ENCODE results near the gene FBXW2.

Gene FBXW2

GRCh38 chr9:120713257-120714087 is 79.7 kb downstream of the FBXW2 start:
- Histone ChIP-seq H3K4me3 (ENCODE audit: low read length) (peak overlapping the region; percentile 89), H3K27ac (ENCODE audit: low read length) (no peak overlapping the region), H4K20me1 (ENCODE audit: insufficient read depth, low read length) (no peaks in the 10 kb centered on the region), H3K4me1 (ENCODE audit: low read length) (peaks cover 24% of the 10 kb centered on the region), H3K36me3 (replicated peaks; ENCODE audit: low read depth, low read length) (no peaks in the 10 kb centered on the region), H3K27me3 (ENCODE audit: low read depth, low read length) (no peaks in the 10 kb centered on the region), H3K9me3 (ENCODE audit: insufficient read depth, low read length) (no peaks in the 10 kb centered on the region), H3K9ac (ENCODE audit: low read length) (peak overlapping the region; percentile 65), H2AFZ (ENCODE audit: low read depth, low read length) (peak overlapping the region; percentile 81), H3K79me2 (ENCODE audit: low read length) (no peaks in the 10 kb centered on the region; the same call in 1 of the 2 replicates), H3K4me2 (ENCODE audit: low read length) (peak overlapping the region; percentile 93)
- no peak for TF ChIP-seq CTCF (IDR thresholded peaks at IDR 0.05; ENCODE audit: low read depth, low read length)
- no peak for TF ChIP-seq EZH2phosphoT487 (IDR thresholded peaks at IDR 0.05; ENCODE audit: low read depth)

DNA sequence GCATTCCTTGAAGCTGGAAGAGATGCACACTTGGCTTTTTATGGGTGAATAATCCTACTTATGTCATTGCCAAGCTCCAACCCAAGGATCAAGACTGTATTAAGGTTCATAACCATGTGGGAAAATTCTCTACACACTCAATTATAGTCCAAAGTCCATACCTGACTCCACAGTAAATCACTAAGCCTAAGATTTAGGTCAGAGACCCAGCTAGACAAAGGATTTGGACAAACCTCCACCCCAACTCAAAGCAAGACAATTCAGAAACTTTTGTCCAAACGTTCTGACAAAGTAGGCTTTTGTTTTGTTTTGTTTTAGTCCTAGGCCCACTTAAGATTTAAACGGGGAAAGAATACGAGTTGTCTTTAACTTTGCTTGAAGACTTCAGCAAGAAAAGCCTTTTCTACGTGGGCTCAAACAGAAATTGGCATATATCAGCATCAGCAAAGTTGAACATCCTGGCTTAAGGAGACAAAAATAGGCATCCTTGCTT is 80.6 kb downstream of the FBXW2 start:
- Histone ChIP-seq H2AFZ (ENCODE audit: low read depth, low read length) (no peak overlapping the region), H3K9me3 (ENCODE audit: insufficient read depth, low read length) (no peaks in the 10 kb centered on the region), H3K36me3 (replicated peaks; ENCODE audit: low read depth, low read length) (no peaks in the 10 kb centered on the region), H3K4me1 (ENCODE audit: low read length) (peaks cover 16% of the 10 kb centered on the region), H3K27me3 (ENCODE audit: low read depth, low read length) (no peaks in the 10 kb centered on the region), H3K27ac (ENCODE audit: low read length) (no peak overlapping the region), H3K9ac (ENCODE audit: low read length) (no peak overlapping the region), H4K20me1 (ENCODE audit: insufficient read depth, low read length) (no peaks in the 10 kb centered on the region), H3K79me2 (ENCODE audit: low read length) (no peaks in the 10 kb centered on the region; the same call in 1 of the 2 replicates), H3K4me2 (ENCODE audit: low read length) (peak overlapping the region; percentile 93), H3K4me3 (ENCODE audit: low read length) (peak overlapping the region; percentile 89)
- TF ChIP-seq EZH2phosphoT487 (IDR thresholded peaks at IDR 0.05; ENCODE audit: low read depth) (no peak), CTCF (IDR thresholded peaks at IDR 0.05; ENCODE audit: low read depth, low read length) (no peak)

GRCh38 chr9:120711841-120712538 is 81.2 kb downstream of the FBXW2 start:
- TF ChIP-seq CTCF (IDR thresholded peaks at IDR 0.05; ENCODE audit: low read depth, low read length): no peak
- no peak for TF ChIP-seq EZH2phosphoT487 (IDR thresholded peaks at IDR 0.05; ENCODE audit: low read depth)
- Histone ChIP-seq H3K79me2 (ENCODE audit: low read length) (no peaks in the 10 kb centered on the region; the same call in 1 of the 2 replicates), H3K4me1 (ENCODE audit: low read length) (peaks cover 16% of the 10 kb centered on the region), H2AFZ (ENCODE audit: low read depth, low read length) (no peak overlapping the region), H3K4me2 (ENCODE audit: low read length) (no peak overlapping the region), H3K27me3 (ENCODE audit: low read depth, low read length) (no peaks in the 10 kb centered on the region), H3K36me3 (replicated peaks; ENCODE audit: low read depth, low read length) (no peaks in the 10 kb centered on the region), H4K20me1 (ENCODE audit: insufficient read depth, low read length) (no peaks in the 10 kb centered on the region), H3K4me3 (ENCODE audit: low read length) (no peak overlapping the region), H3K27ac (ENCODE audit: low read length) (no peak overlapping the region), H3K9ac (ENCODE audit: low read length) (no peak overlapping the region), H3K9me3 (ENCODE audit: insufficient read depth, low read length) (no peaks in the 10 kb centered on the region)

GRCh38 chr9:120711354-120711753 is 81.9 kb downstream of the FBXW2 start:
- no peaks in the 10 kb centered on the region; the same call in 1 of the 2 replicates for H3K79me2 ChIP-seq (ENCODE audit: low read length)
- no peaks in the 10 kb centered on the region for H3K27me3 ChIP-seq (ENCODE audit: low read depth, low read length)
- H3K9me3 ChIP-seq (ENCODE audit: insufficient read depth, low read length): no peaks in the 10 kb centered on the region
- H3K4me1 ChIP-seq (ENCODE audit: low read length): peaks cover 16% of the 10 kb centered on the region
- no peak overlapping the region for H3K4me3 ChIP-seq (ENCODE audit: low read length)
- no peak overlapping the region for H3K9ac ChIP-seq (ENCODE audit: low read length)
- no peak overlapping the region for H2AFZ ChIP-seq (ENCODE audit: low read depth, low read length)
- TF ChIP-seq EZH2phosphoT487 (IDR thresholded peaks at IDR 0.05; ENCODE audit: low read depth) (no peak), CTCF (IDR thresholded peaks at IDR 0.05; ENCODE audit: low read depth, low read length) (no peak)
- H3K36me3 ChIP-seq (replicated peaks; ENCODE audit: low read depth, low read length): no peaks in the 10 kb centered on the region
- no peak overlapping the region for H3K27ac ChIP-seq (ENCODE audit: low read length)
- no peak overlapping the region for H3K4me2 ChIP-seq (ENCODE audit: low read length)
- H4K20me1 ChIP-seq (ENCODE audit: insufficient read depth, low read length): no peaks in the 10 kb centered on the region
